ENCODE data around the gene BMI1.
A peak's percentile ranks its signal among the peaks of the same experiment; 100 is the strongest.
"Not testable (repeated sequence)": the region's sequence is repeated elsewhere in the genome, so short reads cannot be mapped to it uniquely, and the experiment has no call there.

BMI1 gene

DNA sequence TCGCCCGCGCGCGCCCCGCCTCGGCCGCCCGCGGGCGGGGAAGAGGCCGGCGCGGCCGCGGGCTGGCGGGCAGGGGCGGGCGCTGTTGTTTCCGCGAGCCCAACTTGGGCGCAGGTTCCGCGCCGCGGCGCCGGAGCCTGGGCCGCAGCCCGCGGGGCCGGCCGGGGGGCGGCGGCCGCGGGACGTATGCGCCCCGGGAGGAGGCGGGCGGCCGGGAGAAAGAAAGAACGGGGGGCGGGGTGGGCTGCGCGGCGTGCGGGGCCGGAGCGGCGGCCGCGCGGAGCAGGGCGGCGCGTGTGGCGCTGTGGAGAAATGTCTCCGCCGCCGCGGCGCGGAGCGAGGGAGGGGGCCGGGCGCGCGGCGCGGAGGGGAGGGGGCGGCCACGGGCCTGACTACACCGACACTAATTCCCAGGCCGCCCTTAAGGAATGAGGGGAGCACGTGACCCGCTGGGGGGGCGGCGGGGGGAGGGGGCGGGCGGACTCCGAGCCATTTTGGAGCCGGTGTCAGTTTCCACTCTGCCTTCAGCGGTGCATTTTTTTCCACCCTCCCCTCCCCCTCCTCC is at the start of gene BMI1:
BMI1 (plus strand) TSS at position 509 of the 565 bp plus-strand sequence. CDS start 5,351 bp downstream, outside the sequence.
- DNase-seq = peak; percentile 72

GRCh38 chr10:22271786-22272185 is 49.1 kb upstream of the BMI1 start:
- DNase-seq = no peak

DNA sequence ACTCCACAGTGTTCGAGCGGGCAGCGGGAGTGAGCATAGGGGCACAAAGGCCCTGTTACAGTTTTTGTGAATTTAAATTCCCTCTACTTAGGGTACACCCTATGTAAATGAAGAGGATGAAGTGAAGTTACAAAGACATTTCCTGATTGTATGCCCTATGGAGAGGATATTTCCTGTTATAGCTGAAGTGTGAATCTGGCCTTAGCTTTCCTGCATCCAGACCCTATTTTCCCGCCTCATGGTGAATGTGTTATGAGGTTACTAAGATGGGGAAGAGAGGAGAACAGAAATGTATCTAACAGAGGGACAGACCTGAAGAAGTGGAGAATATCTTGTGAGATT is 42.5 kb upstream of the BMI1 start:
- no peak for DNase-seq

GRCh38 chr10:22280078-22280477 is 40.8 kb upstream of the BMI1 start:
- DNase-seq = no peak

DNA sequence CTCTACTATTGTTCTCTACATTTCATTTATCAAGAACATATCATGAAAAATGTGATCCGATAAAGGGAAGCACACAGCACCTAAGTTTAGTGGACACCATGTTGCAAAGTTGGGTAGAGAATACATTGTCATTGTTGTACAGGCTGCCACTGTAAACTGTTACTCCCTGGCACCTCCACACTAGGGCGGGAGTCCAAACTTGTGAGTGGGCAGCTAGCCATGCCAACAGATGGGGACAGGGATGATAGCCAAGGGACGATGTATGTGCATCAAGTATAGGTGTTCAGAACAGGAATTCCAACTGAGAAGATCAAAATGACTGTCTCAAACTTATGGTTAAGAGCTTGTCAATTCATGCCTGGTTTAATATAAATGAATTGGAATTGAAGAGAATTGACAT is 35.8 kb upstream of the BMI1 start:
- no peak for DNase-seq

- DNase-seq = no peak
These were observed 27.0 kb upstream of the BMI1 start for GRCh38 chr10:22293747-22294404.

DNA sequence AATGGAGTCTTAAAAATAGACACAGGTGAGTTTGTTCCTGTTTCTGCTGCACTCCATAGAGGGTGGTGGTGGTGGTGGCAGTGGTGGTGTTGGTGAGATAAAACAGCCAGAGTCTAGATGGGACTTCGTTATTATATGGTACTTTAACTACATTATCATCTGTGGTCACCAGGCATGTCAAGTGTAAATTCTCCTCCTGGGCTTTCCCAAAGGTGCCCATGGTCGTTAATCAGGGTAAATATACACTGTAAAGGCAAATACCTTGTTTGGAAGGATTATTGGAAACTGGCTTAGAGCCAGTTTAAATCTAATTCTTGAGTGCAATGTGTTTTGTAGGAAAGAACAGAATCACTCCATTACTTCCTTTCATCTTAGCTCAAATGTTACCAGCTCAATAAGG is 26.2 kb upstream of the BMI1 start:
- no peak for DNase-seq

GRCh38 chr10:22301193-22301592 is 19.7 kb upstream of the BMI1 start:
- DNase-seq = no peak

DNA sequence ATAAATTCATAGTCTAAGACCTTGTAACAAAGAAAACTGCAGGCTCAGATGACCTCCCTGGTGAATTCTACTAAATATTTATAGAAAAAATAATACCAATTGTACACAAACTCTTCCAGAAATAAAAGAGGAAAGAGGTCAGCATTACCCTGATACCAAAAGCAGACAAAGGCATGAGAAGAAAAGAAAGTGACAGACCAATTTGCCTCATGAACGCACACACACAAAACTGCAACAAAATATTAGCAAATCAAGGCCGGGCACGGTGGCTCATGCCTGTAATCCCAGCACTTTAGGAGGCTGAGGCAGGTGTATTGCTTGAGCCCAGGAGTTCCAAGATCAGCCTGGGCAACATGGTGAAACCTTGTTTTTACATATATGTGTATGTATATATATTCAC is 17.4 kb upstream of the BMI1 start:
- DNase-seq = no peak

GRCh38 chr10:22305721-22306120 is 15.2 kb upstream of the BMI1 start:
- no peak for DNase-seq

- DNase-seq = no peak
These were observed 12.5 kb upstream of the BMI1 start for GRCh38 chr10:22308390-22308789.

DNA sequence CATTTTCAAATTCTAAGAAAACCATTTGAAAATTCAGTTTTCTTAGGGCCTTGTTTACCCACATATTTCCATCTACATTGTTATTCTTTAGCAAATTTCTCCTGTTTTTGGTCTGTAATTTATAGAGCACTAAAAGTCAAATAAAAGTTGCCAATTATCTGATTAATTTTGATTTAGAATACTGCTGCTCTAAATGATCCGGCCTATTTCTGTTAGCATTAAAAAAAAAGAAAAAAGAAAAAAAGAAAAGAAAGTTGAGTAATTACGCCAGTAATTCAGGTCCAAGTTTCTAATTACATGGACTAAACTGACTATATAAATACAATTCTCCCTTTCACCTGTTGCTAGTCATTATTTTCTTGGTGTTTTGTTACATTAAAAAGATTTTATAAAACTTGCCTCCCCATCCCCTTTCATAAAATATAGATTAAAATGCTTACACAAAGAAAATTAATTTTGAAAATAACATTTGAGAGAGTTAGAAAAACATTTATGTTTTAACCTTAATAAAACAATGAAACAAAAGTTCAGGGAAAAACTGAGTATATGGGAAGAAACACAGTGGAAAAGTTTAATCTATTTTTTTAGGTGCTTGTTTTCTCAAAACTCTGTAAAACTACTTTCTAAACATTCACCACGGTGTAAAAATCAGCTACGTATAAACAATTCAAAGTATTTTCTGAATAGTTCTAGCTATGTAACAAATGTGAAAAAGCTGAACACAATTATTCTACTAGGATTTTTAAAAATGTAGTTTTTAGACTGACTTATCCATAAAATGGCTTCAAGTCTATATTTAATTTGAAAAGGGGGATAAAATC is 11.5 kb upstream of the BMI1 start:
- no peak for DNase-seq

GRCh38 chr10:22310012-22310411 is 10.9 kb upstream of the BMI1 start:
- not testable (repeated sequence) for DNase-seq

DNA sequence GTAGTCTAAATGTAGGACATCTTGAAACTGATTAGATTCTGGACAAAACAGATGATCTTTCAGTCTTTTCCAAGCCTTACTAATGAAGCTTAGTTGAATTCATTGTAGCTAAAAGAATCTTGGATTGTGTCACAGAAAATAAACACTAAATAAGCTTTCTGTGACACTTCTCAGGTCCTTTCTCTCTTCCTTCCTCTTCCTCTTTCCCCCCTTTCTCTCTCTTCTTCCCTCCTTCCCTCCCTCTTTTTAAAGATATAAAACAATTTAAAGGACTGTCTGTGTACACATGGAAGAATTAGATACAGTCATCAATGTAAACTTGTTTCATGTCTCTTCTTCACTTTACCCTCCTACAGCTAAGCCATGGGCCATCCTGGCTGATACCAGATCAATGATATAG is 10.0 kb upstream of the BMI1 start:
- no peak for DNase-seq

DNA sequence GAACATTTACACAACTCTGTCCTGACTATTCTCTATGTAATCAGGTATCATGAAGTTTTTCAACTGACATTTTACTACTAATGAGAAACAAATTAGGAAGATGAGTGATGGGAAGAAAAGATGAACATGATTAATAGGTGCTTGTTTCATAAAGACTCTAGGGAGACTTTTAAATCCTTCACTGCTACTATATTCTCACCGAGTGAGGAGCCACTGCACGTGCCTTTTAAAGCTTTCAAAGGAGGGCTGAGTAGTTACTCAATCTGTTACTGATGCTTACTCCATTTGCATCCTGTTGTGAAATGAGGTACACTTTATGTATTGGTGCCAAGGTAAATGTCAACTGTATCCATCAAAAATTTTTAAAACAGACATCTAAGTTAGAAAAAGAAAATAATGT is 6.0 kb upstream of the BMI1 start:
- no peak for DNase-seq

- no peak for DNase-seq
These were observed 5.2 kb upstream of the BMI1 start for GRCh38 chr10:22315455-22316285.

DNA sequence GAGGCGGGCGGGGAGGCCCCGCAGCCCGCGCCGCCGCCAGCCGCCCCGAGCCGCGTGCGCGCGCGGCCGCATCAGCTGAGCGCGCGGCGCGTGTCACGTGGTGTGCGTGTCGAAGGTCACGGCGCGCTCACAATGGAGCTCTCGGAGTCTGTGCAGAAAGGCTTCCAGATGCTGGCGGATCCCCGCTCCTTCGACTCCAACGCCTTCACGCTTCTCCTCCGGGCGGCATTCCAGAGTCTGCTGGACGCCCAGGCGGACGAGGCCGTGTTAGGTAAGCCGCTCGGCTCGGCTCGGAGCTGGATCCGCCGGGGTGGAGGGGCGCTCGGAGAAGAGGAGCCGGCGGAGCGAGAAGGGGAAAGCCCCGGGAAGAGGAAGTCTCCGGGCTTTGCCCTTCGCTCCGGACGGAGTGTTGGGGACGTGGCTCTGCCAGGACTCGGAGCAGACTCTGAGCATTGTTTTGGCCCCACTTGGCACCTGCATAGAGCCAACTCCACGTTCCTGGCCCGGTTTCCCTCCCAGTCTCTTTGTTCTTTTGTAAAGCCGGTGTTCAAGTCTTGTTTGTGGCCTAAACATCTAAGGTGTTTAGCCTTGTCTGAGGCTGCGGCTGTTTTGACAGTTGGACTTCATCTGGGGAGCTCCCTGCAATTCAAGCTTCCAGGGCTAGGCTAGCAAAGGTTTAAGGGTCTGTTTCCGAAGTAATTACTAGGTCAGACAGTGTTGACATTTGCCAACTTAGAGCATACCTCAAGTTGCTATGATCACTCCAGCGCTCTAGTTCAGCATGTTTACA is 4.4 kb upstream of the BMI1 start, which contains the start of gene COMMD3:
COMMD3 (plus strand) TSS at position 103 of the 790 bp plus-strand sequence; CDS start at position 133, 30 bp downstream.
- peak; percentile 74 for DNase-seq

DNA sequence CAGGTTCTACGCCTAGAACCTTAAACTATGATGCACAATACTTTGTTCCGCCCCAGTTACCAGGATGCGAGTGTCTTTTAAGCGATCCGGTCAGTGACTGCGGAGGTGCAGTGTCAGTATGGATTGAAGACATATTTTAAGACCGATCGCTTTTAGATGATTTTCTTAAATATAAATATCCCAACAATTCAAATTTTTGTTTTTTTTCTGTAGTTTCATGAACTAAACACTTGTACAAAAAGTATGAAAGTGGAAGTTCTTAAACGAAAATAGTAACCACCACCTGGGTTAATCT is 3.9 kb upstream of the BMI1 start:
- DNase-seq = no peak

DNA sequence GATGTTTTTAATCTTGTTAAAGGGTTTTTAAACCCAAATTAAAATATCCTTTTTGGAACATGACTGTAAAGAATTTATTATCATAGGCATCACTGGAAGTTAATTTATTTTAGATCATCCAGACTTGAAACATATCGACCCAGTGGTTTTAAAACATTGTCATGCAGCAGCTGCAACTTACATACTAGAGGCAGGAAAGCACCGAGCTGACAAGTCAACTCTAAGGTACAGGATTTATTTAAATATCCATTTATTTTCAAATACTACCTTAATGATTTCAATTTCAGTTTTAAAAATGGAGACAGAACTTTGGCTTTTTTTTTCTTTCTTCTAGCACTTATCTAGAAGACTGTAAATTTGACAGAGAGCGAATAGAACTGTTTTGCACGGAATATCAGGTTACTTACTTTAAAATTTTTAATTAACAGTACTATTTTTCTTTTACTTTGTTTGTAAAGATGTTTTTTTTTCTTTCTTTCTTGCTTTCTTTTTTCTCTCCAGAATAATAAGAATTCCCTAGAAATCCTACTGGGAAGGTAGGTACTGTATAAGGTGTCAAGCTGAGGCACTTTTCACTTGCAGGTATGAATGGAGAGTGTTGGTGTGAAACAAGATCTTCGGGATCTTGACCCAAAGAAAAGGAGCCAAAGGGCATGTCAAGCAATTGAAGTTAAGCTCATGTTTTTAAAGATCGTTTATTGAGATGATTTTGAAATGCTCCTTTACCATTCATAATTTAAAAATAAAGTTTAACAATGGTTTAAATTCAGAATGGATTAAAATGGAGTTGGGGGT is 2.9 kb upstream of the BMI1 start:
- DNase-seq = no peak

DNA sequence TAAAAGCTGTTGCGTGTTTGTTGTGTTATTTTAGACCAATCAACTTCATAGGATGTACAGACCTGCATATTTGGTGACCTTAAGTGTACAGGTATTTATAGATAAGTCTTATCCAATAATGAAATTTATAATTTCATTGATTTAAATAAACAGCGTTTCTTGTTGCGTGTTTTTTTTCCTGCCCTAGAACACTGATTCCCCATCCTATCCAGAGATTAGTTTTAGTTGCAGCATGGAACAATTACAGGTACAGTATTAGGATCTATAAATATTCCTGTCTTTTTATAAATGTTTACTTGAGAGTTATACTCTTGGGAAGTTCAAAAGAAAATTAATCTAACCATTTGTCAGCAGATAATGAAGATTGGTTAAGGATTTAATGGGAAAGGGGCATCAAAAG is 2.1 kb upstream of the BMI1 start:
- no peak for DNase-seq

GRCh38 chr10:22319547-22319979 is 1.3 kb upstream of the BMI1 start:
- no peak for DNase-seq

All from NCI-H2171 (cell line).